ENCODE results near the gene FAM89A. TPM values are rescaled to one million over a fixed set of nuclear protein-coding genes. Genes with fewer than 3 reads are reported as not detected.

FAM89A gene
- total RNA-seq, 2 experiments from 2014 or later: 5.6 to 9.7 TPM

DNA sequence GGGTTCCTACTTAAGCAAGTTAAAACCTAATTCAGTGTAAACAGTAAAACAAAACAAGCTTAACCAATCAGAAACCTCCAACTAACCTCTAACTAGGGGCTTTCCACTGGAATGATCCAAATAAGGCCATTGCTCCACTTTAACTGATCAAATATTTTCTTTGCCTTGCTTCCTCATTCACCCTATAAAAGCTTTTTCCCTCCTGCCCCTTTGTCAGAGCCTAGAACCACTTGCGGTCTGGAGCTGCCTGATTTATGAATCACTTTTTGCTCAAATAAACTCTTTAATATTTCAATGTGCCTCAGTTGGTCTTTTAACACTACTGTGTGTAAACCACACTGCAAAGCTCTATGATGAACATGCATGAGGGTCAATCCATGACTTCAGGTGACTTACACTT is 4.5 kb upstream of the FAM89A start:
- ChIA-PET CTCF (ENCODE audit: unreplicated experiment) (no interaction called here), POLR2A (interaction anchor here (0.6 to 1.0 kb wide), 4 partner anchors 9 to 380 kb away, joined by 3 to 6 read pairs (median 4); no protein-coding TSS in a partner anchor)
- Histone ChIP-seq H3K9me2 (ENCODE audit: insufficient read depth, low read length) (no peaks in the 10 kb centered on the region), H2AFZ (ENCODE audit: low read length) (no peak overlapping the region), H3K9me3 (ENCODE audit: low read length) (no peaks in the 10 kb centered on the region), H4K20me1 (ENCODE audit: insufficient read depth, low read length) (no peaks in the 10 kb centered on the region), H3K4me1 (ENCODE audit: insufficient read depth, low read length, poor library complexity, severe bottlenecking) (no peaks in the 10 kb centered on the region), H3K79me2 (ENCODE audit: insufficient read depth, low read depth, low read length) (no peaks in the 10 kb centered on the region), H3K4me3 (ENCODE audit: low read depth, low read length, poor library complexity, severe bottlenecking) (no peak overlapping the region), H3K36me3 (ENCODE audit: insufficient read depth, low read length) (no peaks in the 10 kb centered on the region), H3K27ac (ENCODE audit: low read depth, low read length, poor library complexity, severe bottlenecking) (no peak overlapping the region), H3K4me2 (ENCODE audit: low read length) (no peak overlapping the region)
- no peak for DNase-seq (ENCODE audit: low spot score)
- intact Hi-C loops (cut with micrococcal nuclease; ENCODE audit: unreplicated experiment): no loop called here
- TF ChIP-seq CTCF (conservative IDR thresholded peaks at IDR 0.05; ENCODE audit: low read length): no peak
- BruUV-seq (replicated peaks): no TSS peak

DNA sequence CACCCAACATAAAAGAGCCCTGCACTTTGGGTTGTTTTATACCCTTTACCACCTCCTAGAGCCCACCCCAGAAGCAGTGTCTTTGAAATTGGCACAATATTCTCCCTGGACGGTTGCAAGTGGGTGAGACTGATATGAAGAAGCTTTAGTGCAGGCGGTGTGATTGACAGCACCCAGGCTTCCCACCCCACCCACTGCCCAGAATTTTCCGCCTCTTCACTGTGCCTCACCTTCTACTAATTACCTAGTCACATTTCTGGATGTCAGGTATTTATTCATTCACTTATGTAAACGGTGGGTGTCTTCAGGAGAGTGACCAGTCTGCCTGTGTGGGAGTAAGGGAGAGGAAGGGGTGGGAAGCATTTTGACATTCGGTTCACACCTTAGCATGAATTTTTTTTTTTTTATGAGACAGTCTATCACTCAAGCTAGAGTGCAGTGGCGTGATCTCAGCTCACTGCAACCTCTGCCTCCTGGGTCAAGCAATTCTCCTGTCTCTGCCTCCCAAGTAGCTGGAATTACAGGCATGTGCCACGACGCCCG is 1.7 kb upstream of the FAM89A start:
- intact Hi-C loops (cut with micrococcal nuclease; ENCODE audit: unreplicated experiment): no loop called here
- peaks cover 4% of the 10 kb centered on the region for H3K4me1 ChIP-seq (ENCODE audit: insufficient read depth, low read length, poor library complexity, severe bottlenecking)
- no peak for TF ChIP-seq CTCF (conservative IDR thresholded peaks at IDR 0.05; ENCODE audit: low read length)
- no peak for TF ChIP-seq EZH2phosphoT487 (IDR thresholded peaks at IDR 0.05; ENCODE audit: borderline replicate concordance, low read depth, low read length)
- no TSS peak for BruUV-seq (replicated peaks)
- DNase-seq (ENCODE audit: low spot score): no peak
- ChIA-PET CTCF (ENCODE audit: unreplicated experiment) (no interaction called here), POLR2A (no interaction called here)
- H3K4me3 ChIP-seq (ENCODE audit: low read depth, low read length, poor library complexity, severe bottlenecking): no peak overlapping the region
- H3K4me2 ChIP-seq (ENCODE audit: low read length): no peak overlapping the region
- H4K20me1 ChIP-seq (ENCODE audit: insufficient read depth, low read length): 0 out of 2 replicates have a peak, but pooled peaks cover 4% of the 10 kb centered on the region
- no peaks in the 10 kb centered on the region for H3K79me2 ChIP-seq (ENCODE audit: insufficient read depth, low read depth, low read length)
- H3K27ac ChIP-seq (ENCODE audit: low read depth, low read length, poor library complexity, severe bottlenecking): no peak overlapping the region
- H3K9me3 ChIP-seq (ENCODE audit: low read length): no peaks in the 10 kb centered on the region
- H2AFZ ChIP-seq (ENCODE audit: low read length): no peak overlapping the region
- no peaks in the 10 kb centered on the region for H3K36me3 ChIP-seq (ENCODE audit: insufficient read depth, low read length)
- H3K9me2 ChIP-seq (ENCODE audit: insufficient read depth, low read length): no peaks in the 10 kb centered on the region
